BE2C (cell line): ENCODE results near the gene DCAF7.

ENCODE experiments used
- DNase-seq: peaks from one replicate; pipeline ENCODE4 v3.0.0-alpha.2; 2020
- H3K27me3 ChIP-seq: fragments of 250-450 bp; sonication (Bioruptor Pico); 2 replicates; pipeline ENCODE4 v1.5.1; 2020; ENCODE audit warnings: mild to moderate bottlenecking
- H3K36me3 ChIP-seq: fragments of 250-450 bp; sonication (Bioruptor Pico); 2 replicates; pipeline ENCODE4 v1.5.1; 2020; ENCODE audit warnings: mild to moderate bottlenecking
- H3K4me1 ChIP-seq: fragments of 250-450 bp; sonication (Bioruptor Pico); 2 replicates; pipeline ENCODE4 v1.5.1; 2020
- H3K4me3 ChIP-seq: 2 replicates; pipeline ENCODE4 v1.5.1; 2011; ENCODE audit warnings: low read depth, low read length
- H3K9me3 ChIP-seq: fragments of 250-450 bp; sonication (Bioruptor Pico); 2 replicates; pipeline ENCODE4 v1.5.1; 2020
- TF ChIP-seq, protein P1 (sequence below): IDR thresholded peaks from 2 replicates; pipeline ENCODE4 v1.5.1; 2012; ENCODE audit warnings: mild to moderate bottlenecking, low read depth, low read length

Gene DCAF7

DNA sequence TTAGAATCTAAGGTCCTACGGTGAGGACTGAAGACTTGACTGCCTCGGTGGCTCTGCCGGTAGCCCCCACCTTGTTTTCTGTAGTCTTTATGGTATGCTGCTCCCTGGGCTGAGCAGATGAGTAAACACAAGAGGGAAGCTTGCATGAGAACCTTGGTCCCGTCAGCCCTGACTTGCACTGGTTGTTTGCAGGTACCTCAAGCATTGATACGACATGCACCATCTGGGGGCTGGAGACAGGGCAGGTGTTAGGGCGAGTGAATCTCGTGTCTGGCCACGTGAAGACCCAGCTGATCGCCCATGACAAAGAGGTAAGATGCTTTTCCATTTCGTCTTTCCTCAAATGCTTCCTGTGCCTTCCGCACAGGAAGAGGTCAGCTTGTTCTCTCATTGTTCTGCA lies 29.4 kb downstream of the DCAF7 start:
- Histone ChIP-seq H3K27me3 (no peaks in the 10 kb centered on the region), H3K36me3 (peaks cover 55% of the 10 kb centered on the region), H3K9me3 (no peaks in the 10 kb centered on the region), H3K4me3 (no peak overlapping the region), H3K4me1 (no peaks in the 10 kb centered on the region)
- DNase-seq, result no peak
- TF ChIP-seq, protein P1, sequence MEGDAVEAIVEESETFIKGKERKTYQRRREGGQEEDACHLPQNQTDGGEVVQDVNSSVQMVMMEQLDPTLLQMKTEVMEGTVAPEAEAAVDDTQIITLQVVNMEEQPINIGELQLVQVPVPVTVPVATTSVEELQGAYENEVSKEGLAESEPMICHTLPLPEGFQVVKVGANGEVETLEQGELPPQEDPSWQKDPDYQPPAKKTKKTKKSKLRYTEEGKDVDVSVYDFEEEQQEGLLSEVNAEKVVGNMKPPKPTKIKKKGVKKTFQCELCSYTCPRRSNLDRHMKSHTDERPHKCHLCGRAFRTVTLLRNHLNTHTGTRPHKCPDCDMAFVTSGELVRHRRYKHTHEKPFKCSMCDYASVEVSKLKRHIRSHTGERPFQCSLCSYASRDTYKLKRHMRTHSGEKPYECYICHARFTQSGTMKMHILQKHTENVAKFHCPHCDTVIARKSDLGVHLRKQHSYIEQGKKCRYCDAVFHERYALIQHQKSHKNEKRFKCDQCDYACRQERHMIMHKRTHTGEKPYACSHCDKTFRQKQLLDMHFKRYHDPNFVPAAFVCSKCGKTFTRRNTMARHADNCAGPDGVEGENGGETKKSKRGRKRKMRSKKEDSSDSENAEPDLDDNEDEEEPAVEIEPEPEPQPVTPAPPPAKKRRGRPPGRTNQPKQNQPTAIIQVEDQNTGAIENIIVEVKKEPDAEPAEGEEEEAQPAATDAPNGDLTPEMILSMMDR, result no peak

DNA sequence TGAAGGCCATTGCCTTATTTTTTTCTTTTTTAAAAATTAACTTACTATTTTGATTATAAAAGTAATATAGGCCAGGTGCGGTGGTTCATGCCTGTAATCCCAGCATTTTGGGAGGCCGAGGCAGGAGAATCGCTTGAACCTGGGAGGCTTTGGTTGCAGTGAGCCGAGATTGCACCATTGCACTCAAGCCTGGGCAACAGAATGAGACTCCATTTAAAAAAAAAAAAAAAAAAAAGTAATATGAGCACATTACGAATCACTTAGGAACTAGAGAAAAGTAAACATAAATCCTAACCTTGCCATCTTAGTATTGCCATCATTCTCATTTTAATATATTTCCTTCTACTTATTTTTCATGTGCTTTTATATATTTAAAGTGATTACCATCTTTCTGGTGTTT lies 37.5 kb downstream of the DCAF7 start:
- no peaks in the 10 kb centered on the region for H3K4me1 ChIP-seq
- H3K36me3 ChIP-seq, result peaks cover 90% of the 10 kb centered on the region
- DNase-seq, result no peak

DNA sequence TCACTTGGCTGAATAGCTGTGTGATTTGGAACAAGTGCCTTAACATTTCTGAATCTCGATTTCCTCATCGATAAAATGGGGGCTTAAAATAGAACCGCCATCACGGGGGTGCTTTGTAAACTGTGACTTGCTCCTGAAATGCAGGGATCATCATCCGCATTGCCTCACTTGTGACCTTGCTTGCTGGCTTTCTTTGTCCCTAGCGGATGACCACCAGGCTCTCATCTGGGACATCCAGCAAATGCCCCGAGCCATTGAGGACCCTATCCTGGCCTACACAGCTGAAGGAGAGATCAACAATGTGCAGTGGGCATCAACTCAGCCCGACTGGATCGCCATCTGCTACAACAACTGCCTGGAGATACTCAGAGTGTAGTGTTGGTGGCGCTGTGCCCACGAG lies 38.5 kb downstream of the DCAF7 start:
- TF ChIP-seq, protein P1, result no peak
- Histone ChIP-seq H3K4me3 (no peak overlapping the region), H3K36me3 (peaks cover 88% of the 10 kb centered on the region), H3K27me3 (no peaks in the 10 kb centered on the region), H3K4me1 (no peaks in the 10 kb centered on the region), H3K9me3 (no peaks in the 10 kb centered on the region)
- DNase-seq, result no peak

More for the DNA sequence above, 37.5 kb downstream of the DCAF7 start:
- H3K4me3 ChIP-seq, result no peak overlapping the region
- no peaks in the 10 kb centered on the region for H3K27me3 ChIP-seq
- TF ChIP-seq, protein P1, result no peak
- H3K9me3 ChIP-seq, result no peaks in the 10 kb centered on the region

DNA sequence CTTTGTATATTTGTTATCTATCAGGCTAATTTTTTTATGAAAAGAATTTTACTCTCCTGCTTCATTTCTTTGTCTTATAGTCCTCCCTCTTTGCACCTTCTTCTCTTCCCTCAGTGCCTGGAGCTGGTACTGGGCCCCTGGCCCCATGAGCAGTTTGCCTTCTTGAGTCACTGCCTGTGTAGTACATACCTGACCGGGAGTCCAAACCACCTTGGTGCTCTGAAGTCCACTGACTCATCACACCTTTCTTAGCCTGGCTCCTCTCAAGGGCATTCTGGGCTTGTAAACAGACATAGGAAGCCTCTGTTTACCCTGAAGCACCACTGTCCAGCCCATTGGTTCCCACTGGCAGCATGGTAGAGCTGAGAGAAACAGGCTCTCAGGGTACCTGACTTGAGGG lies 39.4 kb downstream of the DCAF7 start:
- Histone ChIP-seq H3K36me3 (peaks cover 91% of the 10 kb centered on the region), H3K4me3 (no peak overlapping the region), H3K9me3 (no peaks in the 10 kb centered on the region), H3K27me3 (no peaks in the 10 kb centered on the region), H3K4me1 (no peaks in the 10 kb centered on the region)
- TF ChIP-seq, protein P1, result no peak
- no peak for DNase-seq

DNA sequence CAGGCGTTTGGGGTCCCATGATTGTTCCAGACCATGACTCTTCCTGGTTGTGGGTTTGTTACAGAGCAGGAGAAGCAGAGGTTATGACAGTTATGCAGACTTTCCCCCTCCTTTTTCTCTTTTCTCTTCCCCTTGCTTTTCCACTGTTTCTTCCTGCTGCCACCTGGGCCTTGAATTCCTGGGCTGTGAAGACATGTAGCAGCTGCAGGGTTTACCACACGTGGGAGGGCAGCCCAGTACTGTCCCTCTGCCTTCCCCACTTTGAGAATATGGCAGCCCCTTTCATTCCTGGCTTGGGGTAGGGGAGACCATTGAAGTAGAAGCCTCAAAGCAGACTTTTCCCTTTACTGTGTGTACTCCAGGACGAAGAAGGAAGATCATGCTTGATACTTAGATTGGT lies 42.5 kb downstream of the DCAF7 start:
- Histone ChIP-seq H3K27me3 (no peaks in the 10 kb centered on the region), H3K9me3 (no peaks in the 10 kb centered on the region), H3K36me3 (peaks cover 70% of the 10 kb centered on the region), H3K4me3 (no peak overlapping the region), H3K4me1 (no peaks in the 10 kb centered on the region)
- no peak for DNase-seq
- TF ChIP-seq, protein P1, result no peak

DNA sequence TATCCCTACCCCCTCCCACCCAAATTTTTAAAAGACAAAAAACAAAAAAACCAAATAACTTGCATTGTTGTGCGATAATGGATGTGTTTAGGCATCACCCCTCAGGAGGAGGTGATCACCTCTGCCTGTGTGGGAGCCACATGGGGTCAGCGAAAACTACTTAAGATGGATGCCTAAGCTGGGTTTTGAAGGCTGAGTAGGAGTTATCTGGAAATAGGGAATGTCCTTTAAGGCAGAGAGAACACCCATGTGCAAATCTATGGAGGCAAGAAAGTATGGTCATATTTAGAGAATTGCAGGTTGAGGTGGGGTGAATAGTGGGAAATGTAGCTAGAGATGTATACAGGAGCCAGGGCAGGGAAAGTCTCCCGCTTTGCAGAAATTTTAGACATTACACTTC lies 44.9 kb downstream of the DCAF7 start:
- TF ChIP-seq, protein P1, result no peak
- no peak for DNase-seq
- H3K27me3 ChIP-seq, result no peaks in the 10 kb centered on the region
- H3K9me3 ChIP-seq, result no peaks in the 10 kb centered on the region
- peaks cover 2% of the 10 kb centered on the region; the same call in 1 of the 2 replicates for H3K4me1 ChIP-seq
- H3K36me3 ChIP-seq, result peaks cover 49% of the 10 kb centered on the region
- no peak overlapping the region for H3K4me3 ChIP-seq
